NOMO-1 (cell line): ENCODE measurements around the gene OSBPL5.

Experiments
- DNase-seq, 2 experiments: peaks; one replicate each; lab custom pipeline; 2025; ENCODE audit not compliant: unreplicated experiment in 2 of 2; lab: John Stamatoyannopoulos, UW

OSBPL5 gene

DNA sequence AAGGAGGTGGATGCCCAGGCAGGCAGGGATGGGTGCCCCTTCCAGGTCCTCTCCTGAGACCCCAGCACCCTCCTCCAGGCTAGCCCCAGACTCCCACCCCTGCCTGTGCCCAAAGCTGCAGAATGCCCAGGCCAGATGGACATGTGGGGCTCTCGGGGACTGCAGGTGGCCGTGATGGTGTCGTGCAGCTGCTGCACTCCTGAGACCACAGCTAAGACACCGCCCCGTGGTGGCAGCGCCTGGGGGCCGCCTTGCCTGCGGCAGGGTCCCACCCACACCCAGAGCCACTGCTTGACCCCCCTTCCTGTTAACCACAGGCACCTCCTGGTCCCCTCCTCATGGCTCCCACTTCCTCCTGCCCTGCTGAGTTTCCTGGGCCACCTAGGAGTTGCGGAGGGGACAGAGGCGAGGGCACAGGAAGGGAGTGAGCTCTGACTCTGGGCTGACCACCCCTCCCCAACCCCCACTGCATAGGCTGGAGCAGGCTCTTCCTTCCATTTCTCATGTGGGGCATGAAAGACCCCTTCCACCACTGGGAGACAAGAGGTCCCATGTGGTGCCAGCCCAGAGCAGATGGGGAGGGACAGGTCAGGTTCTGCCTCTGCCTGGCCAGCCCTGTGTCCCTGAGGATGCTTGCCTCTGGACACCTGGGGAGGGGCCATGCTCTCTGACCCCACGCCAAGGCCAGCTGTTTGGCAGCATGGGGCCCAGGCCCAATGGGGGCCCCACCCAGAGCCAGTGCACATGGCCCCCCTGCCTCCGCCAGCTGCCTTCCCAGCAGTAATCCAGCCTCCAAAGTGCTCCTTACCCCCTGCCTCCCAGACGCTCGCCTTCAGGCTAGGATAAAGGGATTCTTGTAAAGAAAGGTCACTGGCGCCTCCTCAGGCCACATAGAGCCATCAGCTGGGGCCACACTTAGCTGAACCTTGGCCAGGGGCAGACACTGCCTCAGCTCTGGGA is 29.3 kb downstream of the OSBPL5 start:
- DNase-seq = peak in 1 of 2 experiments; percentile 22

DNA sequence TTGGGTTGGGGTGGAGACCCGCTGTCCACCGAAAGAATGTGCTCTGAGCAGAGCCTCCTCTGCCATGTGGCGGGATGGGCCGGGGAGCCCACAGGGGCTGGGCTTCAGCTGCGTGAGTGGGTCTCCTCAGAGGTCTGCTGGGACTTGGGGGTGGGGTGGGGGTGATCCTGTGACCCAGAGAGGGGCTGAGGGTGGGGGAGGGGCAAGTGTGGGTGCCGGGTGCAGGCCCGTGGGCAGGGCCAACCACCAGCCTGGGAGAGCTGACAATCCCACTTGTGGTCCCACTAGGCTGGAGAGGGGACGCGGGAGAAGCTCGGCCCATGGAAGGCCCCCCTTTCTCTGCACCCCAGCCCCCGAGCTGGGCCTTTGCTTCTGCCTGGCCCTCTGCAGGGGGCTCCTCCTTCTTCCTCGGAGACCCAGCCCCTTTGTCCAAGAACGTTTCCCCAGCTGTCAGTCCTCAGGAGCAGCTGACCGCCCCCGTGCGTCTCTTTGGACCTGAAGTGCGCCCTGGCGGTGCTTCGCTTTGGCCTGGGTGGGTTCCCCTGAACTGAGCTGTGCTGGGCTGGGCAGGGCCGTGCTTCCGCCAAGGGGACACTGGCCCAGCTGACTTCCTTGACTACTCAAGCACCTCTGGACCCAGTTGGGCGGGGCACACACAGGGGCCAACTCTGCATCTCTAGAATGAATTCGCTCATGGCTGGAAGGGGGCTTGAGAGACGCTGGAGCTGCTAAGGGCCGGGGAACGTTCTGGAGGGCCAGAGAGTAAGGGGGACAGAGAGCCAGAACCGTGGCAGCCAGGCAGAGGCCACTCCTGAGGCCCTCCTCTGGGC is 30.2 kb downstream of the OSBPL5 start:
- no peak for DNase-seq

- no peak for DNase-seq
Measured at GRCh38 chr11:3134218-3134621, 30.9 kb downstream of the OSBPL5 start.

GRCh38 chr11:3133261-3134217 is 31.6 kb downstream of the OSBPL5 start:
- DNase-seq = no peak

- no peak for DNase-seq
Measured at GRCh38 chr11:3132831-3133260, 32.3 kb downstream of the OSBPL5 start.

DNA sequence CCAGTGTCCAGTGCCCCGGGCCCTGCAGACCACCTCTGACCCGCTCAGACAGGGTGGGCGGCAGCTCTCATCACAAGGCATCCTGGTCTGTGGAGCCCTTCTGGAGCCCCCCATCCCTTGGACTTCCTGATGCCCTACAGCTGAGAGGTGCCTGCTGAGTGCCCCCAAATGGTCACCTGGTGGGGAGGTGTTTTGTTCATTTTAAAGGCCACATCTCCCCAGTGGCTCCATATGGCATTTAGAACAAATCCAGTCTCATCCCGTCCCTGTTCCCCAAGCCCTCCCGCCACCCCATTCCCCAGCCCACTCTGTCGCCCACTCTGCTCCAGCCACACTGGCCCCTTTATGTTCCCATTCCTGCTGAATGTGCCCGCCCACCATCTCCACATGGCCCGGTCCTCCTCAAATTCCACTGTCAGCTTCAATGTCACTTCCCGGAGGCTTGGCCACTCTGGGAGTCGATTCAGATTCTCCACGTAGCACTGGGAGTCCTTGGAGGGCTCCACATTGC is 32.8 kb downstream of the OSBPL5 start:
- DNase-seq = no peak

DNA sequence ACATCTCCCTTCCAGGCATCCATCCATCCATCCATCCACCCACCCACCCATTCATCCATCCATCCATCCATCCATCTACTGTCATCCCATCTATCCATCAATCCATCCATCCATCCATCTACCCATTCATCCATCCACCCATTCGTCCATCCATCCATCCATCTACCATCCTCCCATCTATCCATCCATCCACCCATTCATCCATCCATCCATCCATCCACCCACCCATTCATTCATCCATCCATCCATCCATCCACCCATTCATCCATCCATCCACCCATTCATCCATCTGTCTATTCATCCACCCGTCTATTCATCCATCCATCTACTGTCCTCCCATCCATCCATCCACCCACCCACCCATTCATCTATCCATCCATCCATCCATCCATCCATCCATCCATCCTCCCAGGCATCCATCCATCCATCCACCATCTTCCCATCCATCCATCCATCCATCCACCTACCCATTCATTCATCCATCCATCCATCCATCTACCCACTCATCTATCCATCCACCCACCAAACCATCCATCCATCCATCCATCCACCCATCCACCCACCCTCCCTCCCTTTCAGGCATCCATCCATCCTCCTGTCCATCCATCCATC is 33.7 kb downstream of the OSBPL5 start:
- no peak for DNase-seq

- DNase-seq = no peak
Measured at GRCh38 chr11:3130269-3131071, 34.6 kb downstream of the OSBPL5 start.

- no peak for DNase-seq
Measured at GRCh38 chr11:3129591-3130268, 35.4 kb downstream of the OSBPL5 start.

DNA sequence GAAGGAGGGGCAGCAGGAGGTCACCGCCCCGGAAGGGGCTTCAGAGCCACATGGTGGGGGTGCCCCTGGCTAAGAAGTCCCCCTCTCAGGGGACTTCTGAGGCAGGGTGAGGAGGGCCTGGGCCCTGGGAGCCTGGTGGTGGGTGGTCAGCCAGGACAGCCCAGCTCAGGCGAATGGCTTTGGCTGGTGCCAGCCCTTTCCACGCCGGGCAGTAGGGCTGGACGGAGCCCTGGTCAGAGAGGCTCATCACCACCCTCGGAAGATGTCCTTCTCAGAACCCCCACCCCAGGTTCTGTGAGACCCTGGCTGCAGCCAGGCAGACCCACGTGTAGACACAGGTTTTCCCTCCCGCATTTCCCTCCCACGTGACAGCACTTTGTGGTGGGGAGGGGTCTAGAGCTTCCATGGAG is 35.9 kb downstream of the OSBPL5 start:
- no peak for DNase-seq

DNA sequence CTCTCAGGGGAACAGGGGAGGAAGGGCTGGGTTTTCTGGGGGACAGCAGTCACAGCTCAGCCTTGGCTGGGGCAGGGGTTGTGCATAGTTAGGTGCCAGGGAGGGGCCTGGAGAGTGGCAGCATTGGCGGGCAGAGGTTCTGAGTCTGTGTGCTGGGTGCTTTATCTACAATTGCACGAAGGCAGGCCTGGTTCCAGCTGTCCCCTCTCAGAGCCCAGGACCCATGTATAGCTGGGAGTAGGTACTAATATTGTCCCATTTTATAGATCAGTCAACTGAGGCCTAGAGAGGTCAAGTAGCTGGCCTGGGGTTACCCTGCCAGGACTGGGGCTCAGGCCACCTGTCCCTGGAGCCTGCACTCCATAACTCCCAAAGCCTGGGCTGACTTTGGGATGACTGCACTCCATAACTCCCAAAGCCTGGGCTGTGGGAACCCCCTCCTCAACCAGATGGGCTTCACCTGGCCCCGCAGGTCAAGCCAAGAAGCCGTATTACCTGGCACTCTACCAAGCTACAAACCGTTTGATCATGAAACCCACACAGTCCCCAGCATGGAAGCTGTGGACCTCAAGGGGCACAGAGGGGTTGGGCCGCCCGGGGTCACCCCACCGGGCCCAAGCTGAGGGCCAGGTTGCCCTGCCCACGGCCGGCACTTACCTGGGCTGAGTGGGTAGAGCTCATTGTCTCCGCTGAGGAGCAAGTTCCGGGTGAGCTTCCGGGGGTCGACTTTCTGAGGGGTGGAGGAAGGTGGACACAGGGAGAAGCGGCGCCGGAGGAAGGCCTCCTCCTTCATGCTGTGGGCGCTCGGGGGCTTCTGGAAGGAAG is 36.5 kb downstream of the OSBPL5 start:
- no peak for DNase-seq

GRCh38 chr11:3127706-3128355 is 37.3 kb downstream of the OSBPL5 start:
- no peak for DNase-seq

GRCh38 chr11:3126901-3127691 is 38.0 kb downstream of the OSBPL5 start:
- no peak for DNase-seq

- no peak for DNase-seq
Measured at GRCh38 chr11:3126207-3126865, 38.8 kb downstream of the OSBPL5 start.

- DNase-seq = no peak
Measured at GRCh38 chr11:3124821-3125220, 40.3 kb downstream of the OSBPL5 start.
